Sigmoid colon (tissue), 7 donors: ENCODE measurements around the gene APOD. TPM values are rescaled to one million over a fixed set of nuclear protein-coding genes. Genes with fewer than 3 reads are reported as not detected.
"Not testable (repeated sequence)": the region's sequence is repeated elsewhere in the genome, so short reads cannot be mapped to it uniquely, and the experiment has no call there.

ENCODE experiments used
- DNase-seq: peaks from one replicate; pipeline ENCODE4 v3.0.0-alpha.2; 2019
- H3K27ac ChIP-seq, 4 donors: fragments of 200-600 bp; sonication (generic); one replicate each; pipeline ENCODE4 v1.5.1; 2016 to 2019; ENCODE audit warnings: mild to moderate bottlenecking in 1 of 4
- H3K27me3 ChIP-seq, 3 donors: fragments of 200-600 bp; sonication (generic); one replicate each; pipeline ENCODE4 v1.5.1; 2019; ENCODE audit warnings: mild to moderate bottlenecking in 1 of 3
- H3K36me3 ChIP-seq, 4 donors: fragments of 200-600 bp; sonication (generic); one replicate each; pipeline ENCODE4 v1.5.1; 2016 to 2019
- H3K4me1 ChIP-seq, 4 donors: fragments of 200-600 bp; sonication (generic); one replicate each; pipeline ENCODE4 v1.5.1; 2017 to 2019
- H3K4me3 ChIP-seq, 4 donors: fragments of 200-600 bp; sonication (generic); one replicate each; pipeline ENCODE4 v1.5.1; 2017 to 2019; ENCODE audit warnings: mild to moderate bottlenecking in 2 of 4, moderate library complexity in 1 of 4
- H3K9me3 ChIP-seq, 4 donors: fragments of 200-600 bp in 3 of 4; sonication (generic) in 3 of 4; one replicate each; pipeline versions ENCODE4 v1.5.1 to v1.6.1; 2013 to 2019
- CTCF ChIP-seq, 4 experiments: fragments of 450-650 bp in 3 of 4; fragments of 200-600 bp in 1 of 4; IDR thresholded peaks; one replicate each; pipeline ENCODE4 v1.5.1; 2016 to 2019; ENCODE audit warnings: antibody characterized with exemption in 4 of 4, mild to moderate bottlenecking in 3 of 4, moderate library complexity in 2 of 4
- EP300 ChIP-seq, 4 donors: sonication (generic); formaldehyde crosslinking; IDR thresholded peaks; one replicate each; pipeline ENCODE4 v1.6.1; 2017; ENCODE audit warnings: antibody characterized with exemption in 4 of 4
- POLR2A ChIP-seq, 2 donors: fragments of 450-650 bp; IDR thresholded peaks; one replicate each; pipeline ENCODE4 v1.6.1; 2016; ENCODE audit warnings: antibody characterized with exemption in 2 of 2, mild to moderate bottlenecking in 2 of 2, moderate library complexity in 2 of 2
- POLR2AphosphoS5 ChIP-seq, 4 donors: sonication (generic); formaldehyde crosslinking; IDR thresholded peaks; one replicate each; pipeline ENCODE4 v1.6.1; 2017; ENCODE audit warnings: antibody characterized with exemption in 4 of 4
- WGBS, 2 donors: extraction: QIAGEN DNeasy Blood & Tissue Kit; methylation state at CpG; one replicate each; pipeline ENCODE4 v1.1.7; 2013; 5-methylcytosine and 5-hydroxymethylcytosine counted together
- intact Hi-C: fragments of 100-400 bp; cut with DNase I; formaldehyde crosslinking; loops from one replicate; pipeline ENCODE4 v1.15.1; 2023
- polyA plus RNA-seq, 3 donors: library from polyadenylated mRNA; stranded (reverse); fragments of 200-250 nt; gene quantifications; one replicate each; pipeline ENCODE4 v1.2.3, GENCODE V29; 2013
- total RNA-seq, 4 donors: library from RNA; depleted of rRNA; stranded (reverse); fragments of >200 nt; gene quantifications; one replicate each; pipeline ENCODE4 v1.1.0, GENCODE V29; 2016
- donor health status: healthy with polysubstance abuse.
- donor health status: Bipolar disorder and iron deficiency.
- donor health status: healthy.

Gene APOD
- total RNA-seq (100 to 1,000 TPM in 3 of 4 donors, 10 to 100 TPM in 1; 23.5 to 296 (median 154) TPM), polyA plus RNA-seq (10 to 100 TPM in 2 of 3 donors, 1 to 10 TPM in 1; 8.1 to 63.7 (median 21.1) TPM)

- peak; percentile 84 for DNase-seq
- Histone ChIP-seq H3K27me3 (no peaks in the 10 kb centered on the region), H3K27ac (peak within 1 kb of the TSS; percentile 7 to 61 (median 36)), H3K4me3 (peak within 1 kb of the TSS; percentile 7 to 23 (median 15)), H3K9me3 (no peaks in the 10 kb centered on the region), H3K36me3 (no peaks in the 10 kb centered on the region), H3K4me1 (no peaks in the 10 kb centered on the region)
- TF ChIP-seq POLR2A (IDR thresholded peaks at IDR 0.05) (no peak), EP300 (IDR thresholded peaks at IDR 0.05) (no peak), CTCF (IDR thresholded peaks at IDR 0.05) (no peak), POLR2AphosphoS5 (IDR thresholded peaks at IDR 0.05) (no peak)
- 19 to 47% methylated on average over 16 of the region's 16 CpGs for WGBS, 2 donors
- intact Hi-C loops, result no loop called here
These were observed at the start of gene APOD for GRCh38 chr3:195583831-195584542. Gene APOD (minus strand): TSS chr3:195583940. CDS start chr3:195579461, 4,479 bp downstream.

- H3K27ac ChIP-seq, H3K4me3 ChIP-seq, intact Hi-C loops, H3K36me3 ChIP-seq, DNase-seq, H3K27me3 ChIP-seq, H3K4me1 ChIP-seq, H3K9me3 ChIP-seq: not testable (repeated sequence)
- 53 to 68% methylated on average over 2 of the region's 3 CpGs for WGBS, 2 donors
These were observed 49.6 kb upstream of the APOD start for GRCh38 chr3:195633351-195633750.

GRCh38 chr3:195632501-195633185 lies 48.9 kb upstream of the APOD start:
- DNase-seq, intact Hi-C loops: not testable (repeated sequence)

GRCh38 chr3:195632046-195632445 lies 48.3 kb upstream of the APOD start:
- DNase-seq, H3K9me3 ChIP-seq, H3K27me3 ChIP-seq, H3K4me1 ChIP-seq, H3K36me3 ChIP-seq, intact Hi-C loops, H3K27ac ChIP-seq, H3K4me3 ChIP-seq: not testable (repeated sequence)
- WGBS, 2 donors, result 95 to 96% methylated on average over 18 of the region's 20 CpGs

More at GRCh38 chr3:195632501-195633185, 48.9 kb upstream of the APOD start:
- not testable (repeated sequence) for H3K27me3 ChIP-seq, H3K4me1 ChIP-seq, H3K4me3 ChIP-seq, H3K27ac ChIP-seq, H3K9me3 ChIP-seq, H3K36me3 ChIP-seq
- WGBS, 2 donors, result 90 to 91% methylated on average over 18 to 19 of the region's 19 CpGs

- H3K4me1 ChIP-seq, intact Hi-C loops, H3K27ac ChIP-seq, H3K9me3 ChIP-seq, H3K36me3 ChIP-seq, H3K27me3 ChIP-seq, DNase-seq, H3K4me3 ChIP-seq: not testable (repeated sequence)
- WGBS, 2 donors, result 92 to 98% methylated on average over 10 to 11 of the region's 13 CpGs
These were observed 47.3 kb upstream of the APOD start for GRCh38 chr3:195630938-195631495.

- intact Hi-C loops, DNase-seq: not testable (repeated sequence)
These were observed 46.6 kb upstream of the APOD start for GRCh38 chr3:195630086-195630917.

GRCh38 chr3:195629682-195630081 lies 45.9 kb upstream of the APOD start:
- H3K9me3 ChIP-seq, H3K4me3 ChIP-seq, H3K27ac ChIP-seq, intact Hi-C loops, H3K36me3 ChIP-seq, H3K4me1 ChIP-seq, H3K27me3 ChIP-seq, DNase-seq: not testable (repeated sequence)
- WGBS, 2 donors, result 91 to 94% methylated on average over 5 of the region's 7 CpGs

More at GRCh38 chr3:195630086-195630917, 46.6 kb upstream of the APOD start:
- H3K27me3 ChIP-seq, H3K27ac ChIP-seq, H3K36me3 ChIP-seq, H3K9me3 ChIP-seq, H3K4me3 ChIP-seq, H3K4me1 ChIP-seq: not testable (repeated sequence)
- WGBS, 2 donors, result 73 to 84% methylated on average over 24 to 25 of the region's 32 CpGs

- H3K9me3 ChIP-seq, DNase-seq, H3K4me1 ChIP-seq, intact Hi-C loops, H3K4me3 ChIP-seq, H3K27ac ChIP-seq, H3K36me3 ChIP-seq, H3K27me3 ChIP-seq: not testable (repeated sequence)
- 88 to 91% methylated on average over 23 of the region's 23 CpGs for WGBS, 2 donors
These were observed 44.7 kb upstream of the APOD start for GRCh38 chr3:195628386-195628920.

- H3K4me1 ChIP-seq, H3K9me3 ChIP-seq, H3K36me3 ChIP-seq, H3K4me3 ChIP-seq, H3K27me3 ChIP-seq, intact Hi-C loops, H3K27ac ChIP-seq, DNase-seq: not testable (repeated sequence)
- WGBS, 2 donors, result 80 to 82% methylated on average over 27 to 28 of the region's 30 CpGs
These were observed 44.0 kb upstream of the APOD start for GRCh38 chr3:195627515-195628385.
